K562 (cell line): ENCODE measurements around the gene SLC24A1. TPM values are rescaled to one million over a fixed set of nuclear protein-coding genes. Genes with fewer than 3 reads are reported as not detected.
A peak's percentile ranks its signal among the peaks of the same experiment; 100 is the strongest.

Experiments used
- ATAC-seq: fragments of 200-7000 bp; cut with Tn5 transposase; 3 replicates; pipeline ENCODE4 v1.9.1; 2020; ENCODE audit warnings: moderate library complexity
- BruUV-seq: library from RNA; stranded (reverse); fragments of 400-500 nt; replicated peaks from 2 replicates; lab custom pipeline; 2021; lab: Mats Ljungman, UMichigan
- CTCF ChIA-PET: fragments of 300-600 bp; formaldehyde crosslinking; extraction: SDS; loops from one replicate; lab custom pipeline; 2021; ENCODE audit warnings: low intra/inter-chr PET ratio; lab: Yijun Ruan, JAX
- POLR2A ChIA-PET: fragments of 300-600, 350-650 bp; sonication (Branson Sonifier 250); formaldehyde crosslinking; extraction: SDS; loops from one replicate; lab custom pipeline; 2021; ENCODE audit warnings: antibody characterized with exemption, inconsistent platforms; lab: Yijun Ruan, JAX
- DNase-seq, 4 experiments: peaks; one replicate each; pipeline versions ENCODE4 v3.0.0 to v3.0.0-alpha.2; 2011 to 2018; ENCODE audit warnings: low spot score in 3 of 4, mixed read lengths in 3 of 4; ENCODE audit errors: extremely low read depth in 1 of 4
- FAIRE-seq: peaks from 2 replicates; lab custom pipeline; 2011; peaks lifted over from hg19 to GRCh38; lab: Jason Lieb, UNC
- H2AFZ ChIP-seq: 2 replicates; pipeline ENCODE4 v1.6.0; 2011; ENCODE audit warnings: low read depth, low read length, control low read depth, inconsistent platforms
- H3K27ac ChIP-seq: fragments of 200-600 bp; 3 replicates; pipeline ENCODE4 v1.8.0; 2011; ENCODE audit warnings: low read depth, mild to moderate bottlenecking, control low read depth, inconsistent platforms, low read length, moderate library complexity, mixed read lengths; ENCODE audit errors: extremely low read depth
- H3K27me3 ChIP-seq, 2 experiments: fragments of 300-600 bp in 1 of 2; 2 replicates in 1 of 2; 3 replicates in 1 of 2; pipeline versions ENCODE4 v1.6.0 to v1.8.0; 2011; ENCODE audit warnings: inconsistent platforms in 2 of 2, low read length in 2 of 2, mild to moderate bottlenecking in 1 of 2, mixed read lengths in 1 of 2, moderate library complexity in 1 of 2; ENCODE audit not compliant: control insufficient read depth in 2 of 2, insufficient read depth in 2 of 2
- H3K36me3 ChIP-seq: fragments of 300-600 bp; 3 replicates; pipeline ENCODE4 v1.8.0; 2011; ENCODE audit warnings: mild to moderate bottlenecking, low read length, inconsistent platforms; ENCODE audit not compliant: control insufficient read depth, insufficient read depth
- H3K4me1 ChIP-seq, 2 experiments: fragments of 200-600 bp in 1 of 2; replicated peaks in 1 of 2; 2 replicates in 1 of 2; 3 replicates in 1 of 2; pipeline versions ENCODE4 v1.5.1 to v1.8.0; 2011; ENCODE audit warnings: inconsistent platforms in 2 of 2, low read length in 2 of 2, mild to moderate bottlenecking in 1 of 2, mixed read lengths in 1 of 2, moderate library complexity in 1 of 2; ENCODE audit not compliant: control insufficient read depth in 2 of 2, insufficient read depth in 2 of 2
- H3K4me2 ChIP-seq: 2 replicates; pipeline ENCODE4 v1.6.1; 2011; ENCODE audit warnings: low read length, control low read depth, inconsistent platforms, mixed read lengths; ENCODE audit not compliant: insufficient read depth
- H3K4me3 ChIP-seq: fragments of 200-600 bp; sonication (generic), shearing (Covaris generic); 2 replicates; pipeline ENCODE4 v1.5.1; 2016; ENCODE audit warnings: control low read depth, inconsistent platforms
- H3K79me2 ChIP-seq: fragments of 200-600 bp; 3 replicates; pipeline ENCODE4 v1.8.0; 2011; ENCODE audit warnings: low read length, inconsistent platforms; ENCODE audit not compliant: control insufficient read depth, insufficient read depth
- H3K9ac ChIP-seq, 2 experiments: 2 replicates each; pipeline versions ENCODE4 v1.6.0 to v1.6.1; 2011; ENCODE audit warnings: low read depth in 2 of 2, low read length in 2 of 2, control low read depth in 1 of 2, inconsistent platforms in 1 of 2, mild to moderate bottlenecking in 1 of 2, mixed read lengths in 1 of 2; ENCODE audit not compliant: insufficient read depth in 1 of 2
- H3K9me1 ChIP-seq: one replicate; pipeline ENCODE4 v1.6.0; 2011; ENCODE audit warnings: inconsistent platforms, mild to moderate bottlenecking, low read length, moderate library complexity; ENCODE audit not compliant: control insufficient read depth, insufficient read depth
- H3K9me3 ChIP-seq: replicated peaks from 2 replicates; pipeline ENCODE4 v1.5.1; 2011; ENCODE audit warnings: low read depth, low read length, inconsistent platforms; ENCODE audit not compliant: control insufficient read depth, insufficient read depth
- H4K20me1 ChIP-seq: replicated peaks from 2 replicates; pipeline ENCODE4 v1.6.1; 2011; ENCODE audit warnings: low read length, inconsistent platforms, mixed read lengths; ENCODE audit not compliant: control insufficient read depth, insufficient read depth
- ATF3 ChIP-seq, 2 experiments: fragments of 450-650 bp in 1 of 2; sonication (generic) in 1 of 2; formaldehyde crosslinking in 1 of 2; IDR thresholded peaks in 1 of 2; conservative IDR thresholded peaks in 1 of 2; 2 replicates each; pipeline versions ENCODE4 v1.6.1 to v1.8.1; 2016 to 2023; ENCODE audit warnings: mild to moderate bottlenecking in 2 of 2, moderate library complexity in 2 of 2, inconsistent platforms in 1 of 2, missing genetic modification reagents in 1 of 2
- CEBPG ChIP-seq, 3 experiments: fragments of 200-800 bp in 1 of 3; sonication (Bioruptor generic) in 1 of 3; sonication (generic) in 1 of 3; formaldehyde crosslinking in 1 of 3; IDR thresholded peaks in 2 of 3; conservative IDR thresholded peaks in 1 of 3; 2 replicates each; pipeline versions ENCODE4 v1.6.1 to v1.8.0; 2016 to 2022; ENCODE audit warnings: missing compliant biosample characterization in 2 of 3, missing genetic modification characterization in 2 of 3, mild to moderate bottlenecking in 1 of 3, missing genetic modification reagents in 1 of 3
- MNT ChIP-seq, 2 experiments: fragments of 450-650 bp; conservative IDR thresholded peaks; 2 replicates each; pipeline ENCODE4 v1.6.1; 2017; ENCODE audit warnings: mild to moderate bottlenecking in 2 of 2, moderate library complexity in 2 of 2
- NUFIP1 ChIP-seq: fragments of 450-650 bp; IDR thresholded peaks from 2 replicates; pipeline ENCODE4 v1.6.1; 2018; ENCODE audit not compliant: partially characterized antibody
- TCF7L2 ChIP-seq: fragments of 150-350 bp; IDR thresholded peaks from 2 replicates; pipeline ENCODE4 v1.6.1; 2016; ENCODE audit warnings: low read depth, mild to moderate bottlenecking, low read length, moderate library complexity
- WGBS: fragments of 100-300 bp; shearing (Covaris generic); methylation state at CpG from one replicate; pipeline ENCODE4 v1.1.6; 2016; ENCODE audit warnings: low coverage, mixed read lengths; ENCODE audit not compliant: insufficient coverage; ENCODE audit errors: missing lambda C conversion rate; 5-methylcytosine and 5-hydroxymethylcytosine counted together
- in situ Hi-C: fragments of 300-500 bp; cut with MboI; formaldehyde crosslinking; loops from 4 replicates; pipeline ENCODE4 v1.15.0; 2018; ENCODE audit warnings: inconsistent platforms, mixed read lengths
- intact Hi-C: fragments of 100-400 bp; cut with micrococcal nuclease; formaldehyde crosslinking; loops from 2 replicates; pipeline ENCODE4 v1.14.2; 2022
- polyA plus RNA-seq, 8 experiments: library from polyadenylated mRNA; depleted of rRNA in 4 of 8; stranded (reverse) in 5 of 8; unstranded in 3 of 8; fragments of >200 nt; fragmentation: Nextera tagmentation in 2 of 8; fragmentation: Illumina TruSeq in 1 of 8; extraction: Ambion mirVana in 2 of 8; extraction: Trizol in 1 of 8; gene quantifications; 2 replicates each; pipeline versions ENCODE4 v1.2.1 to v1.2.3, GENCODE V29; 2011 to 2014; ENCODE audit warnings: inconsistent platforms in 1 of 8, missing spikeins in 1 of 8
- total RNA-seq, 7 experiments: library from RNA; depleted of rRNA in 6 of 7; stranded (reverse); fragments of >200 nt in 6 of 7; fragmentation: Illumina TruSeq in 2 of 7; extraction: Trizol in 2 of 7; gene quantifications; 2 replicates each; pipeline versions ENCODE4 v1.2.1 to v1.2.3, GENCODE V29; 2011 to 2021; ENCODE audit warnings: low replicate concordance in 1 of 7

SLC24A1 gene
- total and polyA plus RNA-seq, 9 of the 15 experiments (the other 6 are each of a cell fraction or from before 2014, with no cell fraction given) = 3.1 to 8.2 (median 5.5) TPM

DNA sequence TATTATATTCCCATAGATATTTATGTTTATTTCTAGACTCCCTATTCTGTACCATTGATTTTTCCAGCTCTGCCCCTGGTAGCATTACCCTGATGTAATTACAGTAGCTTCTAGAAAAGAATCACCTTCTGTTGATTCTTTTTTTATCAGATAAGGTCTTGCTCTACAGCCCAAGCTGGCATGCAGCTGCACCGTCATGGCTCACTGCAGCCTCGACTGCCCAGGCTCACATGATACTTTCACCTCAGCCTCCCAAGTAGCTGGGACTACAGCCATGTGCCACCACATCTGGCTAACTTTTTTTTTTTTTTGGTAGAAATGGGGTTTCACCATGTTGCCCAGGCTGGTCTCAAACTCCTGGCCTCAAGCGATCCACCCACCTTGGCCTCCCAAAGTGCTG, 41.8 kb downstream of the SLC24A1 start:
- Histone ChIP-seq H3K9me1 (no peaks in the 10 kb centered on the region), H2AFZ (no peak overlapping the region), H3K9me3 (no peaks in the 10 kb centered on the region), H3K4me1 (no peaks in the 10 kb centered on the region), H3K27ac (no peak overlapping the region), H3K36me3 (peaks cover 42% of the 10 kb centered on the region), H4K20me1 (no peaks in the 10 kb centered on the region), H3K4me3 (no peak overlapping the region), H3K79me2 (no peaks in the 10 kb centered on the region), H3K9ac (no peak overlapping the region), H3K27me3 (no peaks in the 10 kb centered on the region), H3K4me2 (no peak overlapping the region)
- WGBS = 93% methylated on average over 3 of the region's 3 CpGs
- DNase-seq (no peak), FAIRE-seq (no peak), ATAC-seq (no peak)
- intact Hi-C loops = no loop called here
- CTCF ChIA-PET = no interaction called here
- no peak for TF ChIP-seq TCF7L2
- in situ Hi-C loops = no loop called here
- POLR2A ChIA-PET = interaction anchor here (0.7 to 1.3 kb wide), 2 partner anchors 18 to 76 kb away, joined by 3 read pairs; no protein-coding TSS in a partner anchor
- BruUV-seq = no TSS peak

GRCh38 chr15:65666257-65666656, 44.5 kb downstream of the SLC24A1 start:
- TF ChIP-seq NUFIP1 = no peak
- no peak for TF ChIP-seq MNT (conservative IDR thresholded peaks at IDR 0.05)
- TF ChIP-seq ATF3 (IDR thresholded peaks at IDR 0.05) = 0 out of 2 replicates have a peak, but pooled peaks have one; percentile 10
- TF ChIP-seq ATF3 (CRISPR knock-in tag; conservative IDR thresholded peaks at IDR 0.05) = no peak
- TF ChIP-seq CEBPG (CRISPR knock-in tag; IDR thresholded peaks at IDR 0.05) = no peak
- TF ChIP-seq CEBPG (tag; conservative IDR thresholded peaks at IDR 0.05 in 1 of 2, IDR thresholded peaks at IDR 0.05 in 1 of 2) = peak in 1 of 2 experiments; percentile 43; a peak in 1 of 4 replicates
- TF ChIP-seq, all 486 proteins: peak for 2
- no peaks in the 10 kb centered on the region for H3K4me1 ChIP-seq
- H3K27me3 ChIP-seq = no peaks in the 10 kb centered on the region
- H3K27ac ChIP-seq = no peak overlapping the region
- H4K20me1 ChIP-seq = no peaks in the 10 kb centered on the region
- no peak overlapping the region for H3K4me2 ChIP-seq
- FAIRE-seq (peak; percentile 54), DNase-seq (no peak), ATAC-seq (no peak)
- H3K36me3 ChIP-seq = peaks cover 49% of the 10 kb centered on the region
- H3K79me2 ChIP-seq = no peaks in the 10 kb centered on the region
- POLR2A ChIA-PET = no interaction called here
- no peak overlapping the region for H3K4me3 ChIP-seq
- in situ Hi-C loops (no loop called here), intact Hi-C loops (no loop called here)
- BruUV-seq = no TSS peak
- H3K9me1 ChIP-seq = no peaks in the 10 kb centered on the region
- CTCF ChIA-PET = no interaction called here
- no peaks in the 10 kb centered on the region for H3K9me3 ChIP-seq
- 61% methylated on average over 3 of the region's 3 CpGs for WGBS
- no peak overlapping the region for H2AFZ ChIP-seq
- no peak overlapping the region for H3K9ac ChIP-seq
